Astrocyte (in vitro differentiated cells and primary cell): ENCODE results near the gene NUDT16L1. TPM values are rescaled to one million over a fixed set of nuclear protein-coding genes. Genes with fewer than 3 reads are reported as not detected.

ENCODE experiments used
- DNase-seq: peaks from one replicate; pipeline ENCODE4 v3.0.0-alpha.2; 2010; ENCODE audit warnings: low read depth
- FAIRE-seq: peaks from 2 replicates; lab custom pipeline; 2011; peaks lifted over from hg19 to GRCh38; lab: Jason Lieb, UNC
- H2AFZ ChIP-seq: 2 replicates; pipeline ENCODE4 v1.6.0; 2012; ENCODE audit warnings: low read depth, low read length, inconsistent platforms
- H3K27ac ChIP-seq: 2 replicates; pipeline ENCODE4 v1.5.1; 2011; ENCODE audit warnings: low read depth, low read length, inconsistent platforms
- H3K27me3 ChIP-seq: 2 replicates; pipeline ENCODE4 v1.6.0; 2011; ENCODE audit warnings: low read length, inconsistent platforms; ENCODE audit not compliant: insufficient read depth
- H3K36me3 ChIP-seq: 2 replicates; pipeline ENCODE4 v1.5.1; 2011; ENCODE audit warnings: low read length, inconsistent platforms; ENCODE audit not compliant: insufficient read depth
- H3K4me1 ChIP-seq: 2 replicates; pipeline ENCODE4 v1.5.1; 2011; ENCODE audit warnings: low read length, inconsistent platforms; ENCODE audit not compliant: insufficient read depth
- H3K4me2 ChIP-seq: 2 replicates; pipeline ENCODE4 v1.6.0; 2012; ENCODE audit warnings: low read length, inconsistent platforms
- H3K4me3 ChIP-seq: 2 replicates; pipeline ENCODE4 v1.5.1; 2011; ENCODE audit warnings: low read depth, mild to moderate bottlenecking, low read length, inconsistent platforms; ENCODE audit not compliant: insufficient read depth
- H3K79me2 ChIP-seq: 2 replicates; pipeline ENCODE4 v1.6.0; 2012; ENCODE audit warnings: mild to moderate bottlenecking, low read length, inconsistent platforms; ENCODE audit not compliant: insufficient read depth
- H3K9ac ChIP-seq: 2 replicates; pipeline ENCODE4 v1.6.0; 2012; ENCODE audit warnings: mild to moderate bottlenecking, low read length, inconsistent platforms
- H3K9me3 ChIP-seq: 2 replicates; pipeline ENCODE4 v1.5.1; 2012; ENCODE audit warnings: low read depth, mild to moderate bottlenecking, low read length, inconsistent platforms; ENCODE audit not compliant: insufficient read depth
- H4K20me1 ChIP-seq: 2 replicates; pipeline ENCODE4 v1.6.0; 2012; ENCODE audit warnings: low read length, inconsistent platforms; ENCODE audit not compliant: insufficient read depth
- H3K27ac Mint-ChIP-seq: one replicate; pipeline ENCODE4 v1.8.0; 2021; ENCODE audit warnings: mild to moderate bottlenecking, mixed read lengths; ENCODE audit not compliant: unreplicated experiment
- H3K27me3 Mint-ChIP-seq: one replicate; pipeline ENCODE4 v1.8.0; 2021; ENCODE audit warnings: low read depth, mixed read lengths; ENCODE audit not compliant: unreplicated experiment
- H3K36me3 Mint-ChIP-seq: one replicate; pipeline ENCODE4 v1.8.0; 2021; ENCODE audit warnings: low read depth, mixed read lengths; ENCODE audit not compliant: unreplicated experiment
- H3K4me1 Mint-ChIP-seq: one replicate; pipeline ENCODE4 v1.8.0; 2021; ENCODE audit warnings: low read depth, mixed read lengths; ENCODE audit not compliant: unreplicated experiment
- H3K4me3 Mint-ChIP-seq: one replicate; pipeline ENCODE4 v1.8.0; 2021; ENCODE audit warnings: mild to moderate bottlenecking, moderate library complexity, mixed read lengths; ENCODE audit not compliant: unreplicated experiment
- H3K9me3 Mint-ChIP-seq: one replicate; pipeline ENCODE4 v1.8.0; 2021; ENCODE audit warnings: mild to moderate bottlenecking, mixed read lengths; ENCODE audit not compliant: unreplicated experiment
- CTCF ChIP-seq: IDR thresholded peaks from 2 replicates; pipeline ENCODE4 v1.5.1; 2011; ENCODE audit warnings: low read depth, mild to moderate bottlenecking, inconsistent platforms, low read length, moderate library complexity; ENCODE audit not compliant: insufficient read depth
- EZH2 ChIP-seq: IDR thresholded peaks from 2 replicates; pipeline ENCODE4 v1.6.1; 2012; ENCODE audit warnings: mild to moderate bottlenecking, low read length, inconsistent platforms; ENCODE audit not compliant: insufficient read depth
- total RNA-seq: library from RNA; stranded (reverse); gene quantifications from 2 replicates; pipeline ENCODE4 v1.2.1, GENCODE V29; 2021

Gene NUDT16L1
- total RNA-seq, 1 donor from 2014 or later = 42.2 TPM

- no peak overlapping the region for H3K4me3 Mint-ChIP-seq
- Histone ChIP-seq H3K79me2 (peaks cover 24% of the 10 kb centered on the region), H3K27me3 (no peaks in the 10 kb centered on the region), H3K4me2 (no peak overlapping the region), H3K4me1 (peaks cover 10% of the 10 kb centered on the region), H4K20me1 (peaks cover 66% of the 10 kb centered on the region), H3K4me3 (no peak overlapping the region), H3K9me3 (no peaks in the 10 kb centered on the region), H2AFZ (no peak overlapping the region), H3K36me3 (peaks cover 21% of the 10 kb centered on the region), H3K27ac (no peak overlapping the region), H3K9ac (no peak overlapping the region)
- TF ChIP-seq EZH2 (no peak), CTCF (no peak)
- no peak overlapping the region for H3K27ac Mint-ChIP-seq
- peaks cover 12% of the 10 kb centered on the region for H3K36me3 Mint-ChIP-seq
- peaks cover 15% of the 10 kb centered on the region for H3K4me1 Mint-ChIP-seq
- H3K9me3 Mint-ChIP-seq = no peaks in the 10 kb centered on the region
- DNase-seq (no peak), FAIRE-seq (no peak)
- no peaks in the 10 kb centered on the region for H3K27me3 Mint-ChIP-seq
Measured at GRCh38 chr16:4666537-4667202, 26.7 kb upstream of the NUDT16L1 start.

- Histone ChIP-seq H3K27me3 (no peaks in the 10 kb centered on the region), H3K4me1 (peaks cover 8% of the 10 kb centered on the region), H3K4me2 (no peak overlapping the region), H3K4me3 (no peak overlapping the region), H3K9ac (no peak overlapping the region), H3K79me2 (peaks cover 19% of the 10 kb centered on the region), H3K9me3 (no peaks in the 10 kb centered on the region), H4K20me1 (peaks cover 61% of the 10 kb centered on the region), H2AFZ (no peak overlapping the region), H3K27ac (no peak overlapping the region), H3K36me3 (peaks cover 21% of the 10 kb centered on the region)
- FAIRE-seq (no peak), DNase-seq (no peak)
- Mint-ChIP-seq H3K4me3 (no peak overlapping the region), H3K36me3 (peaks cover 14% of the 10 kb centered on the region), H3K27ac (no peak overlapping the region), H3K27me3 (no peaks in the 10 kb centered on the region), H3K9me3 (no peaks in the 10 kb centered on the region), H3K4me1 (peaks cover 15% of the 10 kb centered on the region)
- TF ChIP-seq EZH2 (no peak), CTCF (no peak)
Measured at GRCh38 chr16:4667203-4667963, 26.0 kb upstream of the NUDT16L1 start.
